Embryonic facial prominence (tissue), 1 donor: Measurements from ENCODE around the gene FAM228B.

Source experiments
- DNase-seq: peaks from one replicate; pipeline ENCODE4 v3.0.0-alpha.2; 2016; ENCODE audit errors: extremely low spot score

Gene FAM228B

DNA sequence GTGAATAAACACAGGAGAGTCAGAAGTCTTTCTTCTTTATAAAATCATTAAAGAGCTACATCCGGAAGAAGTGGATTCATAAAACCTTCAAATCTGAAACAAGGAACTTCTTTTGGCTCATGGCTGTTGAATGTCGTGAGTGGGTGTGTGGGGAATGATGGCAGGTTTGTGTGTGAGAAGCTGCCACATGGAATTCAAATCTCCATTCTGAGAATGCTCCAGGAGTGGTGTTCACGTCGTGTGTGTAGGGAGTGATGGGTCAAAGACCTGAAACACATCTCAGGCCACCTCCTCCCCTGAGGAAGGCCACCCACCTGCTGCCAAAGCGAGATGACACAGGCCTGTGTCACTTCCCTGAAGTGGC, 80.5 kb downstream of the FAM228B start:
- no peak for DNase-seq

DNA sequence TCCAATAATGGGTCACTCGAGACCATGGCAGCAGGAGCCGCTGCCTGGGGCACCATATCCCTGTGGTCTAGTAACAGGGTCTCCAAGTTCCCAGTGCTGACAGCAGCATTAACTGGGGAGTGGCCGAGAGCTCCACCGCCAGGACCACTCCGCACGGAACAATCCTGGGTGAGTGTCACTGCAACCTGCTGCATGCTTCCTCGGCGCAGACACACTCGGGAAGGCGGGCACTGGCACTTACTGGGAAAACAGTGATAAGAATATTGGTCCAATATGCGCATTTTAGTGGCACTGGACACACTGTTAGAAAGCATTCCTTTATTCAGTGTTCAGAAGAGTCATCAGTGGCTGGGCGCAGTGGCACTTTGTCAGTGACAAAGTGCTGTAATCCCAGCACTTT, 81.2 kb downstream of the FAM228B start:
- no peak for DNase-seq

DNA sequence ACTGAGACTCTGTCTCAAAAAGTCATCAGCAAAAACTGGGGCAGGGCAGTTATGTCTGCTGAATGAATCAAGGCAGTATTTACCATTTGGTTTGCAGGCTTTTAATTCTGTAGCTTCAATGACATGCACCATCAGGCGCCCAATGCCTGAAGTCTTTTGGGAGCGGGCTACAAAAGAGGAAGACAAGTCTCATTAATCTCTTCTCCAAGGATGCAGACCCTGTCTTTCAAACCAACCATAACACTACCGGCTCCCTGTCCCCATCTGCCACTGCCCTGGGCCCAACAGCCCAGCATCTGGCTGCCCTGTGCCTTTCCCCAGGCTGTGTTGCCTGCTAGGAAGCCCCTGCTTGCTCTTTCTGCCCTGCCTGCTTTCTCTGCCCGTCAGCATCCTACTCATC, 81.9 kb downstream of the FAM228B start:
- DNase-seq: no peak

DNA sequence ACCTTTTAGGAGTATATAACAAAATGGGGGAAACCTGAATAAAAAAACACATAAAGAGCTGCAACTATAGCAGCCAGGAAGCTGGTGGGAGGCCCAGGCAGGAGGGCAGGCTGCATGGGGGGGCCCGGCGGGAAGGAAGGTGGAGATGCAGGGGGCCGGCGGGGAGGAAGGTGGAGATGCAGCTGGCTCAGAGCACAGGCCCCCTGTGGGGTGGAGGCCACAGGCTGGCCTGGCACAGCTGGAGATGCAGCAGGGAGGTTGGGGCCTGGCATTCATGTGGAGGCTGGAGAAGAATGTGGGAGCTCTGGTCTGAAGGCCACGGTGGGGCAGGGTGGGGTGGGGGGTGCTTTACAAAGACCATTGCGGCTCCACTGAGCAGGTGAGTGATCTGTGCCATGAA, 83.0 kb downstream of the FAM228B start:
- no peak for DNase-seq

DNA sequence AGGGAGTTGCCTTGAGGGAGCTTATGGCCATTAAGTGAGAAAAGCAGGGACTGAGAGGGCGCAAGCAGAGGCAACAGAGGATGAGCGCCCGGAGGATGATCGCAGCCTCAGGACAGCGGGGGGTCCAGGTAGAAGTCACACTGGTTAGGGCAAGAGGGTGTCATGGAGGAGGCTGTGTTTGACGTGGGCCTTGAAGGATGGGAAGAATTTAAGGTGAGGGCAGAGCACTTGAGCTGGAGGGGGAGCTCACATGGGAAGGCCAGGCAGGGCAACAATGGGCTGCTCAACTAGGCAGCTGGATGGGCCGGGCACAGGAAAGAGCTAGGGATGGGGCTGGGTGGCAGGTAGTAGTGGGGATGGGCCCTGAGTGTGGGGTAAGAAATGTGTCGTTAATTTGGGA, 83.4 kb downstream of the FAM228B start:
- DNase-seq: no peak

DNA sequence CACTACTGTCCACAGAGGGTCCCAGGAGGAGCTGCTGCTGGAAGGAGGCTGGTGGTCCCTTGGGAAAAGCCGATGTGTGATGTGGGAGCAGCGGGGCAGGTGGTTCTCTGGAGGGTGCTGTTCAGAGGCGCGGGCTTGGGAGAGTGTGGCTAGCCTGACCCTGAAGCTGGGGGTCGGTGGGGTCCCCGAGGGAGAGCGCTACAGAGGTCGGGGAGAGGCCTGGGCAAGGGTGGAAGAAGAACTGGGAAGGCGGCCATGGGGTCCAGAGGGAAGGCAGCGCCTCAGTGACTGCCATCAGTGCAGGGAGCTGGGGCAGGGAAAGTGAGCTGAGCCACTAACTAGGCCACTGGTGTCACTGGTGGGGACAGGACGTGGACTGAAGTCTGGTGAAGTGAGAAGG, 84.1 kb downstream of the FAM228B start:
- no peak for DNase-seq

DNA sequence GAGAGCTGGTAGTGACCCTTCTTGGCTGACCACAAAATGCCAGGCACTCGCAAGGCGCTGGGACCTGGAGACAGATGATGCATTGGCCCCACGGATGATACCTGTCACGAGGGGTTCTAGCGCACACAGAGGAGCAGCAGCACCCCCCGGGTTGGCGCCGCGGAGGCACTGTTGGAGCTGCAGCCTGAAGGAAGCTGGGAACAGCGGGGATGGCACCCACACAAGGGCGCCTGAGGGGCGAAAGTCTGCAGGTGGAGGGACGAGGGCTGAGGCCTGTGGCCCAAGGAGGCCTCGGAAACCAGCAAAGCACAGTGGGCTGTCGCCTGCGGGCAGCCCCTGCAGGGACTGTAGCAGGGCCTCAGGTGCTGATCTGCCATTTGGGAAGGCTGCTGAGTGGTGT, 85.2 kb downstream of the FAM228B start:
- DNase-seq: no peak

DNA sequence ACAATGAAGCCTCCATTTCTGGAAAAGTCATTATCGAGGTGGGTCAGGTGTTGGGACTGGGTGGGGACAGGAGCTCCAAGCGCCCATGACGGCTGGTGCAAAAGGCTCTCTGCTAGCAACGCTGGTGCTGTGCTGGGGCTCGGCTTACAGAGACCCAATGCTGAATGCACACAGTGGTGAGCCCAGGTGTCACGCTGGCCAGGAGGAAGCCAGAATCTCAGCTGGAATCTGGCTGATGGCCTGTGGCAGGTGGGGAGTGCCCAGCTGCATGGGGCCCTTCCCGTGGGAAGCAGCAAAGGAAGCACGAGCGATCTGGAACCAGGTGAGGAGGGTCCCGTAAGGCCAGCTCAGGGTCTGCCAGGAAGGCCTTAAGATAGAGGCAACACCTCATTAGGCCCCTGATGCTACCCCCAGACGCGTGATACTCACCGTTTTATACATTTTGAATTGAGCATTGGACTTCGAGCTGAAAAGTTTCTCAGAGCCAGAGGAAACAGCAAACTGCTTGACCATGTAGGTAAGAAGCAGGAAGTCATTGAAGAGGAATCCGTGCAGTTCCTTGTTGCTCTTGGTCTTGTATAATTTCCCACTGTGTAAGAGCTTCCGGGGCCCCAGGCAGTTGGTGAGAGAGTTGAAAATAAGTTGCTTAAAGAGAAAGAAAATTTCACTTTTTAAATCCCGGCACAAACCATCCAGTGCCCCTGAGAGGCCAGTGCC, 86.3 kb downstream of the FAM228B start:
- DNase-seq: no peak

DNA sequence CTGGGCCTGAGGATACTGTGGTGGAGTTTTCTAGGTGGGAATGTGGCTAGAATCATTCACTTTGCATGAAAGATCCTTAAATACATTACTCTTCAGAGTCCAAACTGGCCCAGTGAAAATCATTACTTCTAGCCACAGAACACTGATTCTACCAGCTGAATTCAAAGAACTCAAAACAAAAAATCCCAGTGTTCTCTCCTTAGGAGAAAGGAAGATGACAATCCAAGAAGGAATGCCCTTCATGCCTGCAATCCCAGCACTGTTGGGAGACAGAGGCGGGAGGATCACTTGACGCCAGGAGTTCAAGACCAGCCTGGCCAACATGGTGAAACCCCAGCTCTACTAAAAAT, 86.8 kb downstream of the FAM228B start:
- no peak for DNase-seq

DNA sequence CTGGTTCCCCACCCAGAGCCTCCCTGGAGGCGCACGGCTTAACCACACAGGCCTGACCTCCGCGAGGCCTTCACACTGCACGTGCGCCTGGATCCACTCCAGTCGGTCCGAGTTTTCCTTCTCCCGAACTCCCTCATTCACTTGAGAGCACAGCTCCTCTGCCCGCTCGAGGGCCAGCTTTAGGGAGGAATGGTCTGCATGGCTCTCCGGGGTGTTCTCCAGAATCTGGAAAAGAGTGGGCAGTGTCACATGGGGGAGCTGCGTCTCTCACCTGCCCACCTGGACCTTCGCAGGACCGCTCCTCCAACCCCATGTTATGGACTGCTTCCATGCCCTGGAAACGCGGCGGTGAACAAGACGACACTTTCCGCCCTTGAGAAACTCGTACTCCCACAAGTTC, 87.5 kb downstream of the FAM228B start:
- DNase-seq: no peak

DNA sequence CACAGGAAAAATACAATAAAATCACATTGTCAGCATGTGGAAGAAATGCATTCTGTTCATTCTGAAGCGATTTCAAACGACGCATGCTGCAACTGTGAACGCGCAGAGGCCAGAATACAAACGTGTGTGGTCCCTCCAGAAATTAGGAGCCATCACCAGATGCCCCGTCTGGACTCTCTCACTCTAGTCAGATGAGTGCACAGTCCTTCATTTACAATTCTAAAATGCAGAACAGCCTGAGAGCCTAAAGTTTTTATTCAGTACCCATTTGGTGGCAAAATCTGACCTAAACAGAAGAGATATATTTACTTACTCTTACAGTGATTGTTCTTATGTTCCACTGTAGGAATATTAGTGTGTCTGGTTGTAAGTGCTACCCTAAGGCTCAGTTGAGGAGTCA, 88.1 kb downstream of the FAM228B start:
- DNase-seq: no peak

DNA sequence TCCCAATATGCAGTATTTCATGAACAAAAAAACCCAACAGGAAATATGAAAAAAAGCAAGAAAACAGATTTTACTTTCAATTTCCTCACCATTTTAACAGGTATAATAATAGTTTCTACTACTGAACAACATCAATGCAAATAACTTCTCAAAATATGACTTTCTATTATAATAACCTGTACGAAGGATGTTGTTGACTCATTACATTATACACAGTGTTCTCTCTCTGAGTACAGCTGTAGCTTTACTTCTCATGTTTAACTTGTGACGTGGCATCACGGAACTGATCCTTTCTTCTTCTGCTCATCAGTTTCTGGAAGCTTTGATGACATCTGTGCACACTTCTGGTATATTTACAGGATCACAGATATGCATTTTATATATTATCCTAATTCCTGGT, 91.6 kb downstream of the FAM228B start:
- no peak for DNase-seq
